HepG2 (cell line): ENCODE results near the gene ANTXR1. TPM values are rescaled to one million over a fixed set of nuclear protein-coding genes. Genes with fewer than 3 reads are reported as not detected.

Experiments
- CHD4 ChIP-seq: fragments of 200-600 bp; sonication (generic); IDR thresholded peaks from 2 replicates; pipeline ENCODE4 v1.7.0; 2017; ENCODE audit warnings: mild to moderate bottlenecking, low read length, borderline replicate concordance
- CREM ChIP-seq, 2 experiments: sonication (generic) in 1 of 2; formaldehyde crosslinking in 1 of 2; IDR thresholded peaks; 2 replicates each; pipeline versions ENCODE4 v1.4.0 to v1.6.1; 2016 to 2020; ENCODE audit warnings: antibody characterized with exemption in 1 of 2, mild to moderate bottlenecking in 1 of 2, missing genetic modification reagents in 1 of 2
- HBP1 ChIP-seq: IDR thresholded peaks from 2 replicates; pipeline ENCODE4 v1.6.1; 2016; ENCODE audit warnings: low read depth, control low read depth
- HNRNPK ChIP-seq: fragments of 200-400 bp; formaldehyde crosslinking; IDR thresholded peaks from 2 replicates; pipeline ENCODE4 v1.6.1; 2018; ENCODE audit warnings: low read length, low read depth, moderate library complexity, mild to moderate bottlenecking; ENCODE audit not compliant: poor library complexity, severe bottlenecking
- KMT2A ChIP-seq: sonication (generic); formaldehyde crosslinking; IDR thresholded peaks from 2 replicates; pipeline ENCODE4 v1.4.0; 2020; ENCODE audit warnings: missing genetic modification reagents
- SNAI1 ChIP-seq: sonication (generic); formaldehyde crosslinking; IDR thresholded peaks from 2 replicates; pipeline ENCODE4 v1.5.0; 2020; ENCODE audit warnings: mild to moderate bottlenecking, missing genetic modification reagents, borderline replicate concordance
- SOX5 ChIP-seq: IDR thresholded peaks from 2 replicates; pipeline ENCODE4 v1.6.1; 2016; ENCODE audit warnings: borderline replicate concordance
- THYN1 ChIP-seq: sonication (generic); formaldehyde crosslinking; IDR thresholded peaks from 2 replicates; pipeline ENCODE4 v1.8.1; 2023; ENCODE audit warnings: low read depth, mild to moderate bottlenecking, moderate library complexity, missing genetic modification reagents, borderline replicate concordance
- TSC22D2 ChIP-seq: sonication (generic); formaldehyde crosslinking; IDR thresholded peaks from 2 replicates; pipeline ENCODE4 v1.5.1; 2020; ENCODE audit warnings: missing genetic modification reagents, mild to moderate bottlenecking, borderline replicate concordance
- ZNF138 ChIP-seq: sonication (generic); formaldehyde crosslinking; IDR thresholded peaks from 2 replicates; pipeline ENCODE4 v1.5.0; 2020; ENCODE audit warnings: mild to moderate bottlenecking, low read depth, missing genetic modification reagents
- ZNF451 ChIP-seq: sonication (generic); formaldehyde crosslinking; IDR thresholded peaks from 2 replicates; pipeline ENCODE4 v1.5.0; 2020; ENCODE audit warnings: mild to moderate bottlenecking, missing genetic modification reagents
- ZNF558 ChIP-seq: sonication (generic); formaldehyde crosslinking; IDR thresholded peaks from 2 replicates; pipeline ENCODE4 v1.9.0; 2022; ENCODE audit warnings: mild to moderate bottlenecking, missing genetic modification reagents, borderline replicate concordance
- ZNF644 ChIP-seq: IDR thresholded peaks from 2 replicates; pipeline ENCODE4 v1.6.1; 2016; ENCODE audit warnings: low read depth
- ZNF678 ChIP-seq: sonication (generic); formaldehyde crosslinking; IDR thresholded peaks from 2 replicates; pipeline ENCODE4 v1.4.0; 2020; ENCODE audit warnings: mild to moderate bottlenecking, missing genetic modification reagents
- ZNF703 ChIP-seq: sonication (generic); formaldehyde crosslinking; IDR thresholded peaks from 2 replicates; pipeline ENCODE4 v1.5.1; 2020; ENCODE audit warnings: missing genetic modification reagents, mild to moderate bottlenecking, moderate library complexity, borderline replicate concordance
- ZNF784 ChIP-seq: sonication (generic); formaldehyde crosslinking; IDR thresholded peaks from 2 replicates; pipeline ENCODE4 v1.5.1; 2020; ENCODE audit warnings: missing genetic modification reagents, mild to moderate bottlenecking, borderline replicate concordance
- ZNF891 ChIP-seq: sonication (generic); formaldehyde crosslinking; IDR thresholded peaks from 2 replicates; pipeline ENCODE4 v1.5.0; 2020; ENCODE audit warnings: mild to moderate bottlenecking, missing genetic modification reagents
- ZSCAN22 ChIP-seq: sonication (generic); formaldehyde crosslinking; IDR thresholded peaks from 2 replicates; pipeline ENCODE4 v1.4.0; 2020; ENCODE audit warnings: mild to moderate bottlenecking, missing genetic modification reagents
- ZZZ3 ChIP-seq: sonication (generic); formaldehyde crosslinking; IDR thresholded peaks from 2 replicates; pipeline ENCODE4 v1.4.0; 2020; ENCODE audit warnings: missing genetic modification reagents, mild to moderate bottlenecking, borderline replicate concordance
- polyA plus RNA-seq, 8 experiments: library from polyadenylated mRNA; depleted of rRNA in 3 of 8; stranded (reverse) in 7 of 8; unstranded in 1 of 8; fragments of >200 nt; fragmentation: Illumina TruSeq in 4 of 8; extraction: Trizol in 4 of 8; gene quantifications; 2 replicates each; pipeline versions ENCODE4 v1.2.1 to v1.2.3, GENCODE V29; 2011 to 2016; ENCODE audit warnings: low read depth in 4 of 8, missing spikeins in 1 of 8, mixed read lengths in 1 of 8; ENCODE audit not compliant: insufficient read depth in 1 of 8
- total RNA-seq, 5 experiments: library from RNA; depleted of rRNA; stranded (reverse); fragments of >200 nt; fragmentation: Illumina TruSeq; extraction: Trizol; gene quantifications; 2 replicates each; pipeline ENCODE4 v1.2.3, GENCODE V29; 2016; ENCODE audit warnings: low read depth in 1 of 5
- TF ChIP-seq, protein P1 (sequence below): IDR thresholded peaks from 2 replicates; pipeline ENCODE4 v1.6.1; 2016; ENCODE audit warnings: missing compliant biosample characterization, missing genetic modification reagents, borderline replicate concordance
- TF ChIP-seq, protein P2 (sequence below): sonication (generic); formaldehyde crosslinking; IDR thresholded peaks from 2 replicates; pipeline ENCODE4 v1.4.0; 2020; ENCODE audit warnings: missing genetic modification reagents

The ANTXR1 gene
- total and polyA plus RNA-seq, 2 of the 13 experiments (the other 11 are each of a cell fraction or from before 2014, with no cell fraction given) = 4.5 to 12.7 TPM

DNA sequence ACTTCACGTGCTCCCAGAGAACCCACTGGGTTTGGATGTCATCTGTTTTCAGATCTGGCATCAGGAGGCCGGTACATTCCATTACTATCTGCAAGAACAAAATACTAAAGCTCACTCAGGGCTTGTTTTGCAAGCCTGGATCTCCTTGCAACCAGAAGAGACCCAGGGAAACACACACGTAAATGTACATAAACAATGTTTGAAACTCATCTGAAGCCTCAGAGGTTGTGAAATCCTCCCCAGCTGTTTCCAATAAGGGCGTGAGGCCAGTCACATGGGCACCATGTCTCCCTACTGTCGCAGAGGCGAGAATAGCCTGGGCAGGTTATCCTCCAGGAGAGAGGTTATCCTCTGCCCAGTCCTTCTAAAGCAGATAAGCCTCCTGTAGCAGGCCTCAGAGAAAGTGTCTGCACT lies 187.1 kb downstream of the ANTXR1 start (continued):
- 0 out of 2 replicates have a peak, but pooled peaks have one; percentile 49 for TF ChIP-seq HBP1 (CRISPR knock-in tag)
- no peak for TF ChIP-seq SNAI1 (CRISPR knock-in tag)
- no peak; the same call in 1 of the 2 replicates for TF ChIP-seq CREM (IDR thresholded peaks at IDR 0.05)
- TF ChIP-seq CREM (CRISPR knock-in tag; IDR thresholded peaks at IDR 0.05) = no peak
- no peak for TF ChIP-seq ZNF784 (CRISPR knock-in tag)
- no peak for TF ChIP-seq ZNF558 (CRISPR knock-in tag)
- peak; percentile 96 for TF ChIP-seq ZNF644 (CRISPR knock-in tag)
- no peak for TF ChIP-seq ZNF678 (CRISPR knock-in tag)
- peak; percentile 84 for TF ChIP-seq SOX5
- TF ChIP-seq ZNF138 (CRISPR knock-in tag) = no peak
- TF ChIP-seq ZNF891 = no peak
- TF ChIP-seq ZNF703 (CRISPR knock-in tag) = no peak
- no peak for TF ChIP-seq ZSCAN22 (CRISPR knock-in tag)
- TF ChIP-seq THYN1 (CRISPR knock-in tag) = no peak
- TF ChIP-seq ZNF451 (CRISPR knock-in tag) = no peak
- TF ChIP-seq, protein P1, sequence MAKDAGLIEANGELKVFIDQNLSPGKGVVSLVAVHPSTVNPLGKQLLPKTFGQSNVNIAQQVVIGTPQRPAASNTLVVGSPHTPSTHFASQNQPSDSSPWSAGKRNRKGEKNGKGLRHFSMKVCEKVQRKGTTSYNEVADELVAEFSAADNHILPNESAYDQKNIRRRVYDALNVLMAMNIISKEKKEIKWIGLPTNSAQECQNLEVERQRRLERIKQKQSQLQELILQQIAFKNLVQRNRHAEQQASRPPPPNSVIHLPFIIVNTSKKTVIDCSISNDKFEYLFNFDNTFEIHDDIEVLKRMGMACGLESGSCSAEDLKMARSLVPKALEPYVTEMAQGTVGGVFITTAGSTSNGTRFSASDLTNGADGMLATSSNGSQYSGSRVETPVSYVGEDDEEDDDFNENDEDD (CRISPR knock-in tag) = peak; percentile 46; the same call in 1 of the 2 replicates
- no peak for TF ChIP-seq KMT2A (CRISPR knock-in tag)
- TF ChIP-seq HNRNPK = no peak
- TF ChIP-seq CHD4 = no peak
- no peak for TF ChIP-seq ZZZ3 (CRISPR knock-in tag)
- no peak for TF ChIP-seq TSC22D2 (CRISPR knock-in tag)
- TF ChIP-seq, protein P2, sequence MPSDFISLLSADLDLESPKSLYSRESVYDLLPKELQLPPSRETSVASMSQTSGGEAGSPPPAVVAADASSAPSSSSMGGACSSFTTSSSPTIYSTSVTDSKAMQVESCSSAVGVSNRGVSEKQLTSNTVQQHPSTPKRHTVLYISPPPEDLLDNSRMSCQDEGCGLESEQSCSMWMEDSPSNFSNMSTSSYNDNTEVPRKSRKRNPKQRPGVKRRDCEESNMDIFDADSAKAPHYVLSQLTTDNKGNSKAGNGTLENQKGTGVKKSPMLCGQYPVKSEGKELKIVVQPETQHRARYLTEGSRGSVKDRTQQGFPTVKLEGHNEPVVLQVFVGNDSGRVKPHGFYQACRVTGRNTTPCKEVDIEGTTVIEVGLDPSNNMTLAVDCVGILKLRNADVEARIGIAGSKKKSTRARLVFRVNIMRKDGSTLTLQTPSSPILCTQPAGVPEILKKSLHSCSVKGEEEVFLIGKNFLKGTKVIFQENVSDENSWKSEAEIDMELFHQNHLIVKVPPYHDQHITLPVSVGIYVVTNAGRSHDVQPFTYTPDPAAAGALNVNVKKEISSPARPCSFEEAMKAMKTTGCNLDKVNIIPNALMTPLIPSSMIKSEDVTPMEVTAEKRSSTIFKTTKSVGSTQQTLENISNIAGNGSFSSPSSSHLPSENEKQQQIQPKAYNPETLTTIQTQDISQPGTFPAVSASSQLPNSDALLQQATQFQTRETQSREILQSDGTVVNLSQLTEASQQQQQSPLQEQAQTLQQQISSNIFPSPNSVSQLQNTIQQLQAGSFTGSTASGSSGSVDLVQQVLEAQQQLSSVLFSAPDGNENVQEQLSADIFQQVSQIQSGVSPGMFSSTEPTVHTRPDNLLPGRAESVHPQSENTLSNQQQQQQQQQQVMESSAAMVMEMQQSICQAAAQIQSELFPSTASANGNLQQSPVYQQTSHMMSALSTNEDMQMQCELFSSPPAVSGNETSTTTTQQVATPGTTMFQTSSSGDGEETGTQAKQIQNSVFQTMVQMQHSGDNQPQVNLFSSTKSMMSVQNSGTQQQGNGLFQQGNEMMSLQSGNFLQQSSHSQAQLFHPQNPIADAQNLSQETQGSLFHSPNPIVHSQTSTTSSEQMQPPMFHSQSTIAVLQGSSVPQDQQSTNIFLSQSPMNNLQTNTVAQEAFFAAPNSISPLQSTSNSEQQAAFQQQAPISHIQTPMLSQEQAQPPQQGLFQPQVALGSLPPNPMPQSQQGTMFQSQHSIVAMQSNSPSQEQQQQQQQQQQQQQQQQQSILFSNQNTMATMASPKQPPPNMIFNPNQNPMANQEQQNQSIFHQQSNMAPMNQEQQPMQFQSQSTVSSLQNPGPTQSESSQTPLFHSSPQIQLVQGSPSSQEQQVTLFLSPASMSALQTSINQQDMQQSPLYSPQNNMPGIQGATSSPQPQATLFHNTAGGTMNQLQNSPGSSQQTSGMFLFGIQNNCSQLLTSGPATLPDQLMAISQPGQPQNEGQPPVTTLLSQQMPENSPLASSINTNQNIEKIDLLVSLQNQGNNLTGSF (CRISPR knock-in tag) = no peak
